Keratinocyte (primary cell): Measurements from ENCODE around the gene NFKBIZ. TPM values are rescaled to one million over a fixed set of nuclear protein-coding genes. Genes with fewer than 3 reads are reported as not detected.

Experiments used
- DNase-seq: peaks from one replicate; pipeline ENCODE4 v3.0.0-alpha.2; 2011; ENCODE audit warnings: low read depth, missing footprints, low spot score
- FAIRE-seq: peaks from 2 replicates; lab custom pipeline; 2011; peaks lifted over from hg19 to GRCh38; lab: Jason Lieb, UNC
- H2AFZ ChIP-seq: 2 replicates; pipeline ENCODE4 v1.6.0; 2012; ENCODE audit warnings: low read length, control low read depth, inconsistent platforms; ENCODE audit not compliant: control insufficient read depth
- H3K27ac ChIP-seq: 2 replicates; pipeline ENCODE4 v1.5.1; 2011; ENCODE audit warnings: low read length; ENCODE audit not compliant: control insufficient read depth, insufficient read depth
- H3K27me3 ChIP-seq: 3 replicates; pipeline ENCODE4 v1.6.0; 2011; ENCODE audit warnings: low read length; ENCODE audit not compliant: control insufficient read depth, insufficient read depth; ENCODE audit errors: extremely low read depth
- H3K36me3 ChIP-seq, 2 experiments: 2 replicates in 1 of 2; 3 replicates in 1 of 2; pipeline ENCODE4 v1.5.1; 2011; ENCODE audit warnings: low read length in 2 of 2, mild to moderate bottlenecking in 1 of 2; ENCODE audit not compliant: control insufficient read depth in 2 of 2, insufficient read depth in 2 of 2; ENCODE audit errors: extremely low read depth in 1 of 2
- H3K4me1 ChIP-seq: 3 replicates; pipeline ENCODE4 v1.5.1; 2011; ENCODE audit warnings: low read length; ENCODE audit not compliant: control insufficient read depth, insufficient read depth; ENCODE audit errors: extremely low read depth
- H3K4me2 ChIP-seq: 3 replicates; pipeline ENCODE4 v1.6.0; 2011; ENCODE audit warnings: low read depth, low read length; ENCODE audit not compliant: control insufficient read depth, insufficient read depth; ENCODE audit errors: extremely low read depth
- H3K4me3 ChIP-seq, 3 experiments: fragments of 200-600 bp in 1 of 3; sonication (generic) in 1 of 3; 2 replicates in 2 of 3; 3 replicates in 1 of 3; pipeline ENCODE4 v1.5.1; 2011 to 2016; ENCODE audit warnings: low read length in 3 of 3, mild to moderate bottlenecking in 3 of 3, control low read depth in 2 of 3, inconsistent platforms in 1 of 3, low read depth in 1 of 3, mixed read lengths in 1 of 3, mixed run types in 1 of 3, moderate library complexity in 1 of 3; ENCODE audit not compliant: control insufficient read depth in 2 of 3, insufficient read depth in 2 of 3; ENCODE audit errors: extremely low read depth in 1 of 3
- H3K79me2 ChIP-seq: 2 replicates; pipeline ENCODE4 v1.6.0; 2012; ENCODE audit warnings: low read length; ENCODE audit not compliant: control insufficient read depth, insufficient read depth
- H3K9ac ChIP-seq: 3 replicates; pipeline ENCODE4 v1.6.0; 2011; ENCODE audit warnings: low read length; ENCODE audit not compliant: control insufficient read depth, insufficient read depth; ENCODE audit errors: extremely low read depth
- H3K9me1 ChIP-seq: 3 replicates; pipeline ENCODE4 v1.6.0; 2011; ENCODE audit warnings: low read length; ENCODE audit not compliant: control insufficient read depth, insufficient read depth; ENCODE audit errors: extremely low read depth
- H3K9me3 ChIP-seq: 2 replicates; pipeline ENCODE4 v1.5.1; 2012; ENCODE audit warnings: low read depth, low read length; ENCODE audit not compliant: control insufficient read depth
- H4K20me1 ChIP-seq: 3 replicates; pipeline ENCODE4 v1.6.0; 2011; ENCODE audit warnings: low read length; ENCODE audit not compliant: control insufficient read depth, insufficient read depth; ENCODE audit errors: extremely low read depth
- CTCF ChIP-seq, 3 experiments: IDR thresholded peaks in 1 of 3; conservative IDR thresholded peaks in 1 of 3; optimal IDR thresholded peaks in 1 of 3; 2 replicates in 2 of 3; 3 replicates in 1 of 3; pipeline versions ENCODE3 to v1.5.1; 2011; ENCODE audit warnings: low read length in 3 of 3, mild to moderate bottlenecking in 3 of 3, moderate library complexity in 2 of 3, control low read depth in 1 of 3, inconsistent platforms in 1 of 3; ENCODE audit not compliant: insufficient read depth in 2 of 3; ENCODE audit errors: extremely low read depth in 1 of 3
- EZH2 ChIP-seq: IDR thresholded peaks from one replicate; pipeline ENCODE4 v1.6.1; 2012; ENCODE audit warnings: inconsistent platforms, mild to moderate bottlenecking, low read length, moderate library complexity
- dilution Hi-C: fragments of 300-500 bp; cut with MboI; formaldehyde crosslinking; loops from one replicate; pipeline ENCODE4 v1.7.0; 2020; ENCODE audit warnings: low sequenced_read_pairs; ENCODE audit not compliant: extremely low pct_ligation_motif_present
- polyA plus RNA-seq, 5 experiments: library from polyadenylated mRNA; depleted of rRNA in 3 of 5; stranded (reverse) in 3 of 5; stranded (forward) in 1 of 5; unstranded in 1 of 5; fragments of >200 nt; gene quantifications; 1 replicate in 1 of 5; 2 replicates in 3 of 5; 3 replicates in 1 of 5; pipeline versions ENCODE4 v1.2.1 to v1.2.3, GENCODE V29; 2011 to 2012; ENCODE audit warnings: missing spikeins in 2 of 5, low read depth in 1 of 5, low replicate concordance in 1 of 5

Gene NFKBIZ
- polyA plus RNA-seq, 1 donor (not counting 4 experiments of a cell fraction or from before 2014, with no cell fraction given), result 88.9 TPM

GRCh38 chr3:101867996-101868395 lies 18.7 kb downstream of the NFKBIZ start:
- Histone ChIP-seq H3K27ac (no peak overlapping the region), H3K9me3 (no peaks in the 10 kb centered on the region), H3K79me2 (no peaks in the 10 kb centered on the region), H3K4me3 (no peak overlapping the region), H3K27me3 (no peaks in the 10 kb centered on the region), H3K4me1 (peaks cover 17% of the 10 kb centered on the region), H3K36me3 (no peaks in the 10 kb centered on the region), H4K20me1 (no peaks in the 10 kb centered on the region), H2AFZ (no peak overlapping the region), H3K4me2 (no peak overlapping the region), H3K9me1 (no peaks in the 10 kb centered on the region), H3K9ac (no peak overlapping the region)
- no peak for DNase-seq
- dilution Hi-C loops, result no loop called here
- no peak for TF ChIP-seq EZH2
- no peak for TF ChIP-seq CTCF (optimal IDR thresholded peaks at IDR 0.05 in 1 of 3, IDR thresholded peaks at IDR 0.05 in 1 of 3, conservative IDR thresholded peaks at IDR 0.05 in 1 of 3; ENCODE audit: extremely low read depth in 1 of 3, insufficient read depth in 2 of 3, low read length in 3 of 3)
- no peak for FAIRE-seq

GRCh38 chr3:101868534-101869464 lies 19.5 kb downstream of the NFKBIZ start:
- Histone ChIP-seq H2AFZ (peak overlapping the region; percentile 1), H3K27me3 (no peaks in the 10 kb centered on the region), H3K4me1 (peaks cover 17% of the 10 kb centered on the region), H3K27ac (no peak overlapping the region), H3K9me1 (no peaks in the 10 kb centered on the region), H4K20me1 (no peaks in the 10 kb centered on the region), H3K4me3 (no peak overlapping the region), H3K79me2 (no peaks in the 10 kb centered on the region), H3K9me3 (no peaks in the 10 kb centered on the region), H3K9ac (no peak overlapping the region), H3K4me2 (peak overlapping the region; percentile 17), H3K36me3 (no peaks in the 10 kb centered on the region)
- FAIRE-seq (peak; percentile 34), DNase-seq (no peak)
- dilution Hi-C loops, result no loop called here
- TF ChIP-seq CTCF (optimal IDR thresholded peaks at IDR 0.05 in 1 of 3, IDR thresholded peaks at IDR 0.05 in 1 of 3, conservative IDR thresholded peaks at IDR 0.05 in 1 of 3; ENCODE audit: extremely low read depth in 1 of 3, insufficient read depth in 2 of 3, low read length in 3 of 3) (no peak), EZH2 (no peak)
